ENCODE results near the gene ZBTB7C. TPM values are rescaled to one million over a fixed set of nuclear protein-coding genes. Genes with fewer than 3 reads are reported as not detected.
A peak's percentile ranks its signal among the peaks of the same experiment; 100 is the strongest.

The ZBTB7C gene
- total RNA-seq, 2 experiments from 2014 or later: not detected

DNA sequence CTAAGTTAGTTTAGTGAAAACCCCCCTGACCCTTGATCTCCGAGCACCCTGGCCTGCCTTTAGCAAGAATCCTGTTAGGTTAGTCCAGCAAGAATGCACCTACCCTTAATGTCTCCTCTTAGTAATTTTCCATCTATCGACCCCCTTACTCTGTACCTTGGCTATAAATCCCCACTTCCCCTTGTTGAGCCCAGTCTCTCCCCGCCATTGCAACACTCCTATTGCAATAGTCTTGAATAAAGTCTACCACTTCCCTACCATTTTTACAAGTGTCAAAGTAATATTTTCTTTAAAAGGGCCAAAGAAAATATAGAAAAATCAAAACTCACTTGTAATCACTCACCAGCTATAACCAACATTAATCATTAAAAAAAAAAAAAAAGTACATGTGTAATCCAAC, 4.2 kb upstream of the ZBTB7C start:
- Mint-ChIP-seq H3K9me3 (ENCODE audit: low read depth) (no peaks in the 10 kb centered on the region), H3K4me1 (peaks cover 5% of the 10 kb centered on the region), H3K4me3 (no peak overlapping the region), H3K36me3 (ENCODE audit: low read depth) (no peaks in the 10 kb centered on the region), H3K27ac (no peak overlapping the region), H3K27me3 (peaks cover 62% of the 10 kb centered on the region)
- intact Hi-C loops (cut with DNase I, micrococcal nuclease): no loop called here
- POLR2A ChIA-PET: no interaction called here
- ATAC-seq: no peak
- DNase-seq: no peak
- CTCF ChIA-PET: no interaction called here

- CTCF ChIA-PET: interaction anchor here (0.8 to 1.5 kb wide), 5 partner anchors 9 to 81 kb away, joined by 3 to 7 read pairs (median 4); no protein-coding TSS in a partner anchor
- Mint-ChIP-seq H3K9me3 (ENCODE audit: low read depth) (no peaks in the 10 kb centered on the region), H3K27ac (no peak overlapping the region), H3K4me3 (no peak overlapping the region), H3K27me3 (peaks cover 64% of the 10 kb centered on the region), H3K4me1 (peaks cover 11% of the 10 kb centered on the region), H3K36me3 (ENCODE audit: low read depth) (no peaks in the 10 kb centered on the region)
- intact Hi-C loops (cut with DNase I, micrococcal nuclease): no loop called here
- POLR2A ChIA-PET: no interaction called here
- DNase-seq (peak; percentile 47), ATAC-seq (peak; percentile 28)
These were observed 3.3 kb upstream of the ZBTB7C start for GRCh38 chr18:48412339-48412929.

DNA sequence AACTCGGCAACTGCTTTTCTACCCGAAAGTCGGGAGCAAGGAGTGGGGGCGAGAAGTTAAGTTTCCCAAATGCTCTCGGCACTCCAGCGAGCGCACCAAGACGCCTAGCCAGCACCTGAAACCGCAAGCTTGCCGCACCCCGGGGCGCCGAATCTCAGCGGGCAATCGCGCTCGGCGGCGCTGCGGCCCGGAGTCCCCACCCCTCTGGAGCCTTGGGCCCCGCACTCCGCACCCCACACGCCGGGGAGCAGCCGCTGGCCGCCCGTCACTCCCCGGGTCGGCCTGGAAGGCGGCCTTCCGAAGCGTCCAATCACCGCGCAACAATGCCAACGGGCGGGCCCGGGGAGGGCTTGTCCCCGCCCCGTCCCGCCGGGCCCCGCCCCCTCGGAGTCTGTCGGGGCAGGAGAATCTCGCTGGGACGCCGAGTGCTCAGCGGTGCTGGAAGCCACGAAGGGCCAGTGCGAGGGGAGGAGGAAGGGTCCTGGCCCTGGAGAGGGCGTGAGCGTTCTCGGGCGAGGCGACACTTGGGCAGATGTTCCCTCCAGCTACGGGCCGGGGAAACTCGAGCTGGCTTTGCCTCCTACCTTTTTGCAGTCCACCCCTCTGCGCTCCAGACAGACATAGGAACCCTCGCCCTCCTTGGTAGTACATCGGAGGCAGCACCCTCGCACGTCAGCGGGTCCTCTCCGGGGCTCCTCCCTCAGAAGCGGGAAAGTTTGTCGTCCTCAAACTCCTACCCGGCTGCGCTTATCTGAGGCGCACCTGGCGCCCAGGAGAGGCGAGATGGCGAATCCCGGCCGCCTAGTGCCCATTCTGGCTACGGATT, 1.1 kb upstream of the ZBTB7C start:
- CTCF ChIA-PET: no interaction called here
- POLR2A ChIA-PET: interaction anchor here (0.5 kb wide), 1 partner anchor 404 kb away, joined by 4 read pairs; no protein-coding TSS in a partner anchor
- peaks cover 12% of the 10 kb centered on the region for H3K4me1 Mint-ChIP-seq
- intact Hi-C loops (cut with DNase I, micrococcal nuclease): loop anchor here in 1 of 2 experiments (1.0 kb wide), 2 partner anchors 128 to 249 kb away; no protein-coding TSS in a partner anchor
- H3K9me3 Mint-ChIP-seq (ENCODE audit: low read depth): no peaks in the 10 kb centered on the region
- peak; percentile 97 for ATAC-seq
- DNase-seq: peak; percentile 88
- H3K27me3 Mint-ChIP-seq: peaks cover 67% of the 10 kb centered on the region
- H3K36me3 Mint-ChIP-seq (ENCODE audit: low read depth): no peaks in the 10 kb centered on the region
- H3K4me3 Mint-ChIP-seq: peak overlapping the region; percentile 48
- no peak overlapping the region for H3K27ac Mint-ChIP-seq

- DNase-seq (peak; percentile 38), ATAC-seq (peak; percentile 21)
- H3K27ac Mint-ChIP-seq: no peak overlapping the region
- H3K27me3 Mint-ChIP-seq: peaks cover 68% of the 10 kb centered on the region
- H3K36me3 Mint-ChIP-seq (ENCODE audit: low read depth): no peaks in the 10 kb centered on the region
- POLR2A ChIA-PET: no interaction called here
- intact Hi-C loops (cut with DNase I, micrococcal nuclease): loop anchor here in 1 of 2 experiments (1.0 to 5.0 kb wide), 4 partner anchors 129 to 1657 kb away; no protein-coding TSS in a partner anchor
- CTCF ChIA-PET: no interaction called here
- peak overlapping the region; percentile 48 for H3K4me3 Mint-ChIP-seq
- peaks cover 14% of the 10 kb centered on the region for H3K4me1 Mint-ChIP-seq
- no peaks in the 10 kb centered on the region for H3K9me3 Mint-ChIP-seq (ENCODE audit: low read depth)
These were observed 460 bp upstream of the ZBTB7C start for GRCh38 chr18:48409591-48410094.

DNA sequence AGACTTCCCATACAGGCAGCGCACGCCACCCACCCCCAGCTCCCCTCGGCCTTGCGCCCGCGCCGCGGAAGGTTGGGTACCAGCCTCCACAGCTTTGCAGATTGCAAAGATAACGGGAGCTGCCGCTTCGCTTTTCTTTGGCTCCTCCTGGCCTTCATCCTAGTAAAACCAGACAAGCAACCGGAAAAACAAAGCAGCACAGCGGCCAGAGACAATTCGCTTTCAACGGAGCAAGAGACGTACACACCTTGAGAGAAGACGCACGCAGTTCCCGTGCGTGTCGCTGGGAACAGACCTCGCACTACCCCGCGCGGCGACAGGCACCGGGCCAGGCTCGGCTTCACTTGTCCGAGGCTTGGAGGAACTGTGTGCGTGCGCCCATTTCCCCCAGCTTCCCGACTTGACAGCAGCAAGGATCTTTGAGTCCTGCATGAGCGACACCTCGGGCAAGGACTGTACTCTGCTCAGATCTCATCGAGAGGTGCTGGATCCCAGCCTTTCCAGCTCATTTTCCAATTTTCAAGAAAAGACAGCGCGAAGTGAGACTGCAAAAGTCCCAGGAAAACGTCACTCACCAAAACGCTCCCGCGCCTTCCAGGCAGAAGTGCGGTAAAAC, 964 bp downstream of the ZBTB7C start:
- intact Hi-C loops (cut with DNase I, micrococcal nuclease): loop anchor here in 1 of 2 experiments (5.0 kb wide), 1 partner anchor 1656 kb away; no protein-coding TSS in a partner anchor
- Mint-ChIP-seq H3K4me1 (peaks cover 14% of the 10 kb centered on the region), H3K4me3 (peak overlapping the region; percentile 61), H3K27ac (no peak overlapping the region), H3K27me3 (peaks cover 64% of the 10 kb centered on the region), H3K9me3 (ENCODE audit: low read depth) (no peaks in the 10 kb centered on the region), H3K36me3 (ENCODE audit: low read depth) (no peaks in the 10 kb centered on the region)
- DNase-seq (peak; percentile 10), ATAC-seq (no peak)
- CTCF ChIA-PET: interaction anchor here (1.3 kb wide), 1 partner anchor 12 kb away, joined by 3 read pairs; no protein-coding TSS in a partner anchor
- POLR2A ChIA-PET: no interaction called here

DNA sequence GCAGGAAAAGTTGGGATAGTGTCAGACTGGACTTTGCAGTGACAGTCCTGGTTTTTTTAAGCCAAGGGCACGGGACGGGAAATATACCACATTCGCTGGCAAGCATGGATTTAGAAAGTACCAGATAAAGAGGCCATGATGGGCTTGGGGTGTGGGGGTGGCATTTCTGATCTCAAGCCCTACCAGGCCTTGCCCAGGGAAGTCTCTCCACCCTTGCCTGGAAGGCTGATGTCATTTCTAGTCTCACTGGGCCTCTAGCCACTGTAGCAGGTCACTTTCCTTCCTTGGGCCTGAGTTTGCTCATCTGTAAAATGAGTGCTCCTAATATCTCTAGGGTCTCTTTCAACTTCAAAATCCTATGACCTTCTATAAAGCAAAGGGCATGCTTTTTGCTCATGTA, 1.8 kb downstream of the ZBTB7C start:
- Mint-ChIP-seq H3K27ac (no peak overlapping the region), H3K36me3 (ENCODE audit: low read depth) (no peaks in the 10 kb centered on the region), H3K4me3 (no peak overlapping the region), H3K27me3 (peaks cover 67% of the 10 kb centered on the region), H3K9me3 (ENCODE audit: low read depth) (no peaks in the 10 kb centered on the region), H3K4me1 (peaks cover 14% of the 10 kb centered on the region)
- ChIA-PET POLR2A (no interaction called here), CTCF (interaction anchor here (1.3 kb wide), 1 partner anchor 11 kb away, joined by 3 read pairs; no protein-coding TSS in a partner anchor)
- DNase-seq (no peak), ATAC-seq (no peak)
- intact Hi-C loops (cut with DNase I, micrococcal nuclease): loop anchor here in 1 of 2 experiments (5.0 kb wide), 1 partner anchor 1655 kb away; no protein-coding TSS in a partner anchor

DNA sequence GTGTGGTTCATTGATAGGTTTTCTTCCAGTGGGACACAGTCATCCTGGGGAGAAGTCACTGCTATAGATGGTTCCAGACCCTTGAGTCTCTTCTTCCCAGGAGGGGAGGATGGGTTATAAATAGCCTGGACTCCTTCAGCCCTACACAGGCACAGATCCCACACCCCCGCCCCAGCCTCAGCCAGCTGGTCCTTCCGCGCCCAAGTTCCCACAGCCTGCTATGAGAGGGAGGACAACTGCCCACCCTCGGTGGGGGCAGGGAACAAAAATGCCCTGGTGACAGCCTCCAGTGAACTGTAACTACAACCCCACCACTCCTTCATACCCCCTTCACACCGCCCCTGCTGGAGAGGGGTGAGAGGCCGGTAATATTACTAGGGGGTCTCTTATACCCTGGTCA, 3.2 kb downstream of the ZBTB7C start:
- no peak for DNase-seq
- POLR2A ChIA-PET: no interaction called here
- CTCF ChIA-PET: no interaction called here
- H3K36me3 Mint-ChIP-seq (ENCODE audit: low read depth): no peaks in the 10 kb centered on the region
- no peaks in the 10 kb centered on the region for H3K9me3 Mint-ChIP-seq (ENCODE audit: low read depth)
- H3K4me3 Mint-ChIP-seq: no peak overlapping the region
- intact Hi-C loops (cut with DNase I, micrococcal nuclease): loop anchor here in 1 of 2 experiments (5.0 kb wide), 1 partner anchor 1654 kb away; no protein-coding TSS in a partner anchor
- no peak for ATAC-seq
- H3K4me1 Mint-ChIP-seq: peaks cover 14% of the 10 kb centered on the region
- peaks cover 58% of the 10 kb centered on the region for H3K27me3 Mint-ChIP-seq
- H3K27ac Mint-ChIP-seq: no peak overlapping the region

DNA sequence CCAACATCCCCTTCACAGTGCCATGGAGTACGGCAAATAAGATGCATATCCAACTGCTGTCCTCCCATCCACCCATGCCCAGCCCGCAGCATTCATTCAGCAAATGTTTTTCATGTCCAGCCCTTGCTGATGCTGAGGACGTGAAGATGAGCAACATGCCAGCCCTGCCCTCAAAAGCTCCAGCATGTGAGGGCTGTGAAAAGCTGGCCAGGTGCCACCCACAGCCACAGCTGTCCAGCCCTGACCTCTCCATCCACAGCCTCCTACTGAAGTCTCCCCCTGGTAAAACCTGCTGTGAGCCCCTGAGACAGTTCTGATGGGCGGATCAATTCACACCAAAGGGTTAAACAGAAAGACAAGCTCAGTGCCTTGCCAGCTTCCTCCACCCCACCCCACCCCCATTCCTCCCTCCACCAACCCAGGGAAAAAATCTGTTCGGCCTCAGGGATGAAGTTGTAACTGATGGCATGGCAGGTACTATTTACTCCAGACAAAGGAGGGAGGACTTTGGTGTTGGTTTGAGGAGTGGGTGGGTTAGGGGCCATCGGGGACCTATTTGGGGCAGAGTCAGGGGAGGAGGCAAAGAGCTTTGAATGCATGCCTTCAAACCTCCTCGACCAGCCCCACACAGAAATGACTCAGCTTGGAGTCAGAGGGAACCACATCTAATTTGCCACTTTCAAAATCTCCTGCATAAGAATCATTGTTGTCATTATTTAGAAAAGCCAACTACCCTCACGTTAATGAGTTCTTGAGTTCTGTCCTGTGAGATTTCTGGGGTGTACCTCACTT, 4.3 kb downstream of the ZBTB7C start:
- ChIA-PET CTCF (no interaction called here), POLR2A (no interaction called here)
- no peak overlapping the region for H3K27ac Mint-ChIP-seq
- H3K9me3 Mint-ChIP-seq (ENCODE audit: low read depth): no peaks in the 10 kb centered on the region
- H3K4me1 Mint-ChIP-seq: peaks cover 11% of the 10 kb centered on the region
- intact Hi-C loops (cut with DNase I, micrococcal nuclease): loop anchor here in 1 of 2 experiments (5.0 kb wide), 1 partner anchor 1653 kb away; no protein-coding TSS in a partner anchor
- ATAC-seq (no peak), DNase-seq (peak; percentile 35)
- peaks cover 52% of the 10 kb centered on the region for H3K27me3 Mint-ChIP-seq
- H3K36me3 Mint-ChIP-seq (ENCODE audit: low read depth): no peaks in the 10 kb centered on the region
- H3K4me3 Mint-ChIP-seq: no peak overlapping the region

GRCh38 chr18:48402953-48403352, 6.2 kb downstream of the ZBTB7C start:
- Mint-ChIP-seq H3K4me1 (peaks cover 9% of the 10 kb centered on the region), H3K4me3 (no peak overlapping the region), H3K36me3 (ENCODE audit: low read depth) (no peaks in the 10 kb centered on the region), H3K27me3 (peaks cover 55% of the 10 kb centered on the region), H3K9me3 (ENCODE audit: low read depth) (no peaks in the 10 kb centered on the region), H3K27ac (no peak overlapping the region)
- no peak for ATAC-seq
- DNase-seq: no peak
- ChIA-PET POLR2A (no interaction called here), CTCF (interaction anchor here (0.8 kb wide), 1 partner anchor 25 kb away, joined by 5 read pairs; no protein-coding TSS in a partner anchor)
- intact Hi-C loops (cut with DNase I, micrococcal nuclease): no loop called here

- intact Hi-C loops (cut with DNase I, micrococcal nuclease): no loop called here
- ChIA-PET POLR2A (no interaction called here), CTCF (interaction anchor here (0.9 to 1.2 kb wide), 3 partner anchors 9 to 21 kb away, joined by 3 read pairs; no protein-coding TSS in a partner anchor)
- H3K27me3 Mint-ChIP-seq: peaks cover 47% of the 10 kb centered on the region
- DNase-seq (no peak), ATAC-seq (no peak)
- no peaks in the 10 kb centered on the region for H3K36me3 Mint-ChIP-seq (ENCODE audit: low read depth)
- H3K27ac Mint-ChIP-seq: no peak overlapping the region
- no peaks in the 10 kb centered on the region for H3K9me3 Mint-ChIP-seq (ENCODE audit: low read depth)
- H3K4me1 Mint-ChIP-seq: peaks cover 4% of the 10 kb centered on the region
- no peak overlapping the region for H3K4me3 Mint-ChIP-seq
These were observed 9.7 kb downstream of the ZBTB7C start for GRCh38 chr18:48399303-48400075.

All from activated CD4-positive, alpha-beta T cell treated with anti-CD3 and anti-CD28 coated beads for 36 hours (primary cell).